HEK293T (cell line): Measurements from ENCODE around the gene LRRC75B.

Experiments used
- BHLHE40 ChIP-seq: fragments of 450-650 bp; IDR thresholded peaks from 2 replicates; pipeline ENCODE4 v1.6.1; 2016; ENCODE audit warnings: mild to moderate bottlenecking, moderate library complexity, borderline replicate concordance
- CTBP1 ChIP-seq: fragments of 450-650 bp; IDR thresholded peaks from 2 replicates; pipeline ENCODE4 v1.6.1; 2016; ENCODE audit warnings: borderline replicate concordance
- FOXK2 ChIP-seq: fragments of 450-650 bp; IDR thresholded peaks from 2 replicates; pipeline ENCODE4 v1.6.1; 2016; ENCODE audit warnings: mild to moderate bottlenecking
- SP1 ChIP-seq: fragments of 450-650 bp; IDR thresholded peaks from 2 replicates; pipeline ENCODE4 v1.6.1; 2017

GRCh38 chr22:24567668-24568067 is 25.2 kb downstream of the LRRC75B start:
- TF ChIP-seq FOXK2 = no peak
- no peak for TF ChIP-seq CTBP1
- no peak for TF ChIP-seq BHLHE40
- TF ChIP-seq SP1 = no peak
